Measurements from ENCODE around the gene FAS. TPM values are rescaled to one million over a fixed set of nuclear protein-coding genes. Genes with fewer than 3 reads are reported as not detected.

Gene FAS
- total RNA-seq, 1 experiment from 2014 or later = 9.3 TPM

- CTCF ChIA-PET = interaction anchor here (1.0 kb wide), 1 partner anchor 33 kb away, joined by 3 read pairs; no protein-coding TSS in a partner anchor
Measured at GRCh38 chr10:88954458-88955083, 36.0 kb upstream of the FAS start.

GRCh38 chr10:88957381-88957780 is 33.2 kb upstream of the FAS start:
- H3K9me3 ChIP-seq (ENCODE audit: control insufficient read depth in 1 of 2, insufficient read depth in 1 of 2, low read depth in 1 of 2, low read length in 2 of 2) = no peaks in the 10 kb centered on the region
- H3K36me3 ChIP-seq (ENCODE audit: control insufficient read depth in 1 of 2, insufficient read depth in 2 of 2, low read length in 2 of 2) = no peaks in the 10 kb centered on the region
- H3K79me2 ChIP-seq (ENCODE audit: insufficient read depth, low read length) = no peaks in the 10 kb centered on the region
- ChIA-PET RAD21 (ENCODE audit: low non-redundant PET in 1 of 2, low total read pairs in 2 of 2, uncharacterized antibody in 2 of 2, unreplicated experiment in 2 of 2) (no interaction called here), POLR2A (no interaction called here), CTCF (no interaction called here)
- H3K9ac ChIP-seq (ENCODE audit: low read length) = no peak overlapping the region
- no TSS peak for BruUV-seq (replicated peaks)
- H2AFZ ChIP-seq (ENCODE audit: low read depth, low read length, poor library complexity, severe bottlenecking) = no peak overlapping the region
- H3K4me2 ChIP-seq (ENCODE audit: low read length) = no peak overlapping the region
- no peaks in the 10 kb centered on the region for H4K20me1 ChIP-seq (ENCODE audit: insufficient read depth)
- TF ChIP-seq CBX3 (IDR thresholded peaks at IDR 0.05; ENCODE audit: low read depth) = no peak
- no peak for TF ChIP-seq POLR2A (IDR thresholded peaks at IDR 0.05; ENCODE audit: borderline replicate concordance, extremely low read depth, insufficient read depth, insufficient read length)
- H3K27me3 ChIP-seq (ENCODE audit: insufficient read depth, low read length) = no peaks in the 10 kb centered on the region
- ATAC-seq (no peak), DNase-seq (ENCODE audit: low read depth, low spot score) (no peak)
- no peaks in the 10 kb centered on the region for H3K9me2 ChIP-seq (ENCODE audit: insufficient read depth)
- H3K4me3 ChIP-seq (replicated peaks in 1 of 2; ENCODE audit: low read depth in 1 of 2, low read length in 2 of 2) = no peak overlapping the region
- H3K27ac ChIP-seq (ENCODE audit: low read depth, low read length) = no peak overlapping the region
- intact Hi-C loops (cut with micrococcal nuclease) = no loop called here
- H3K4me1 ChIP-seq (ENCODE audit: control insufficient read depth in 1 of 2, insufficient read depth in 2 of 2, low read length in 2 of 2) = no peaks in the 10 kb centered on the region

More at GRCh38 chr10:88954458-88955083, 36.0 kb upstream of the FAS start:
- H3K9me3 ChIP-seq (ENCODE audit: control insufficient read depth in 1 of 2, insufficient read depth in 1 of 2, low read depth in 1 of 2, low read length in 2 of 2) = no peaks in the 10 kb centered on the region
- RAD21 ChIA-PET (ENCODE audit: low non-redundant PET in 1 of 2, low total read pairs in 2 of 2, uncharacterized antibody in 2 of 2, unreplicated experiment in 2 of 2) = no interaction called here
- H3K4me1 ChIP-seq (ENCODE audit: control insufficient read depth in 1 of 2, insufficient read depth in 2 of 2, low read length in 2 of 2) = no peaks in the 10 kb centered on the region
- H3K27me3 ChIP-seq (ENCODE audit: insufficient read depth, low read length) = no peaks in the 10 kb centered on the region
- H2AFZ ChIP-seq (ENCODE audit: low read depth, low read length, poor library complexity, severe bottlenecking) = no peak overlapping the region
- BruUV-seq (replicated peaks) = no TSS peak
- no peak overlapping the region for H3K9ac ChIP-seq (ENCODE audit: low read length)
- no peaks in the 10 kb centered on the region for H3K36me3 ChIP-seq (ENCODE audit: control insufficient read depth in 1 of 2, insufficient read depth in 2 of 2, low read length in 2 of 2)
- H3K27ac ChIP-seq (ENCODE audit: low read depth, low read length) = no peak overlapping the region
- no peaks in the 10 kb centered on the region for H3K79me2 ChIP-seq (ENCODE audit: insufficient read depth, low read length)
- no peak overlapping the region for H3K4me2 ChIP-seq (ENCODE audit: low read length)
- no peaks in the 10 kb centered on the region for H4K20me1 ChIP-seq (ENCODE audit: insufficient read depth)
- POLR2A ChIA-PET = no interaction called here
- no peak for TF ChIP-seq CEBPB (IDR thresholded peaks at IDR 0.05; ENCODE audit: low read depth)
- TF ChIP-seq FOSL1 (IDR thresholded peaks at IDR 0.05; ENCODE audit: low read depth) = no peak
- no peak for TF ChIP-seq YY1 (IDR thresholded peaks at IDR 0.05; ENCODE audit: extremely low read depth, insufficient replicate concordance, low read depth, low read length)
- TF ChIP-seq TCF7L2 (IDR thresholded peaks at IDR 0.05; ENCODE audit: borderline replicate concordance, extremely low read depth, insufficient read depth, insufficient read length) = no peak
- TF ChIP-seq POLR2A (IDR thresholded peaks at IDR 0.05; ENCODE audit: borderline replicate concordance, extremely low read depth, insufficient read depth, insufficient read length) = no peak
- TF ChIP-seq ATF3 (IDR thresholded peaks at IDR 0.05) = no peak
- no peak for TF ChIP-seq ELF1 (IDR thresholded peaks at IDR 0.05; ENCODE audit: borderline replicate concordance, low read depth)
- no peak for TF ChIP-seq MAX (IDR thresholded peaks at IDR 0.05)
- no peak for TF ChIP-seq ZFX (IDR thresholded peaks at IDR 0.05)
- H3K9me2 ChIP-seq (ENCODE audit: insufficient read depth) = no peaks in the 10 kb centered on the region
- DNase-seq (ENCODE audit: low read depth, low spot score) (no peak), ATAC-seq (no peak)
- intact Hi-C loops (cut with micrococcal nuclease) = no loop called here
- no peak overlapping the region for H3K4me3 ChIP-seq (replicated peaks in 1 of 2; ENCODE audit: low read depth in 1 of 2, low read length in 2 of 2)

Measured in HCT116 (cell line).